GM19238 (cell line): ENCODE data around the gene LDLRAD2.
A peak's percentile ranks its signal among the peaks of the same experiment; 100 is the strongest.

Experiments
- DNase-seq: peaks from one replicate; pipeline ENCODE4 v3.0.0; 2011; ENCODE audit warnings: low spot score; ENCODE audit not compliant: insufficient read length

Gene LDLRAD2

GRCh38 chr1:21842606-21843162 is 30.6 kb downstream of the LDLRAD2 start:
- no peak for DNase-seq

- DNase-seq: no peak
Observed at GRCh38 chr1:21843208-21843607, 31.1 kb downstream of the LDLRAD2 start.

GRCh38 chr1:21843996-21844395 is 31.9 kb downstream of the LDLRAD2 start:
- DNase-seq: no peak

- no peak for DNase-seq
Observed at GRCh38 chr1:21845646-21846641, 33.9 kb downstream of the LDLRAD2 start.

GRCh38 chr1:21847223-21848205 is 35.4 kb downstream of the LDLRAD2 start:
- DNase-seq: no peak

- DNase-seq: no peak
Observed at GRCh38 chr1:21848524-21849174, 36.6 kb downstream of the LDLRAD2 start.

- DNase-seq: no peak
Observed at GRCh38 chr1:21849909-21850576, 38.0 kb downstream of the LDLRAD2 start.

- DNase-seq: no peak
Observed at GRCh38 chr1:21851430-21852250, 39.6 kb downstream of the LDLRAD2 start.

GRCh38 chr1:21852282-21853130 is 40.4 kb downstream of the LDLRAD2 start:
- DNase-seq: peak; percentile 53

GRCh38 chr1:21853131-21853427 is 41.0 kb downstream of the LDLRAD2 start:
- no peak for DNase-seq

- DNase-seq: no peak
Observed at GRCh38 chr1:21854090-21854750, 42.2 kb downstream of the LDLRAD2 start.

- no peak for DNase-seq
Observed at GRCh38 chr1:21854751-21855131, 42.7 kb downstream of the LDLRAD2 start.

GRCh38 chr1:21855257-21856096 is 43.4 kb downstream of the LDLRAD2 start:
- no peak for DNase-seq

- DNase-seq: no peak
Observed at GRCh38 chr1:21857142-21857839, 45.2 kb downstream of the LDLRAD2 start.

- no peak for DNase-seq
Observed at GRCh38 chr1:21857840-21858670, 46.0 kb downstream of the LDLRAD2 start.

- DNase-seq: no peak
Observed at GRCh38 chr1:21859669-21860179, 47.7 kb downstream of the LDLRAD2 start.
